Keratinocyte (primary cell): ENCODE data around the gene SORD.

Source experiments
- EZH2 ChIP-seq: IDR thresholded peaks from one replicate; pipeline ENCODE4 v1.6.1; 2012; ENCODE audit warnings: inconsistent platforms, mild to moderate bottlenecking, low read length, moderate library complexity
- TF ChIP-seq, protein P1 (sequence below), 3 experiments: IDR thresholded peaks in 1 of 3; conservative IDR thresholded peaks in 1 of 3; optimal IDR thresholded peaks in 1 of 3; 2 replicates in 2 of 3; 3 replicates in 1 of 3; pipeline versions ENCODE3 to v1.5.1; 2011; ENCODE audit warnings: low read length in 3 of 3, mild to moderate bottlenecking in 3 of 3, moderate library complexity in 2 of 3, control low read depth in 1 of 3, inconsistent platforms in 1 of 3; ENCODE audit not compliant: insufficient read depth in 2 of 3; ENCODE audit errors: extremely low read depth in 1 of 3

DNA sequence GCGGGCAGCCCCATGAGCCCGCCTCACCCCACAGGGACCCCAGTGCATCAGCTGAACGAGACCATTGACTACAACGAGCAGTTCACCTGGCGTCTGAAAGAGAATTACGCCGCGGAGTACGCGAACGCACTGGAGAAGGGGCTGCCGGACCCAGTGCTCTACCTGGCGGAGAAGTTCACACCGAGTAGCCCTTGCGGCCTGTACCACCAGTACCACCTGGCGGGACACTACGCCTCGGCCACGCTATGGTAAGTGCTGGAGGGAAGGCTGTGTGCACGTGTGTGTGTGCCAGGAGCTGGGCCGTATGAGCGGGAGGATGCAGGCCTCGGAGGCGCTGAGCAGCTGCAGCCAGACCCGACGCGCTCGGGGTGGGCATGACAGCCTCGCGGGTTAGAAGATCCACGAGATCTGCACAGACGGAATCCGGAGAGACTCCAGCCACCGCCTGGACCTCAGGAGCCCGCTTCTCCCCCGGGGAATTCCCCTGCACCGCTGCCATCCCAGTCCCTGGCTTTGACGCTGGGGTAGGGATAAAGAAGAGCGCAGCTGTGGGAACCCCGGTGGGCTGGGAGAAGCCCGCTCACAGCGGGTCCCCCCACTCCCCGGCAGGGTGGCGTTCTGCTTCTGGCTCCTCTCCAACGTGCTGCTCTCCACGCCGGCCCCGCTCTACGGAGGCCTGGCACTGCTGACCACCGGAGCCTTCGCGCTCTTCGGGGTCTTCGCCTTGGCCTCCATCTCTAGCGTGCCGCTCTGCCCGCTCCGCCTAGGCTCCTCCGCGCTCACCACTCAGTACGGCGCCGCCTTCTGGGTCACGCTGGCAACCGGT, 93.7 kb downstream of the SORD start:
- TF ChIP-seq, protein P1, sequence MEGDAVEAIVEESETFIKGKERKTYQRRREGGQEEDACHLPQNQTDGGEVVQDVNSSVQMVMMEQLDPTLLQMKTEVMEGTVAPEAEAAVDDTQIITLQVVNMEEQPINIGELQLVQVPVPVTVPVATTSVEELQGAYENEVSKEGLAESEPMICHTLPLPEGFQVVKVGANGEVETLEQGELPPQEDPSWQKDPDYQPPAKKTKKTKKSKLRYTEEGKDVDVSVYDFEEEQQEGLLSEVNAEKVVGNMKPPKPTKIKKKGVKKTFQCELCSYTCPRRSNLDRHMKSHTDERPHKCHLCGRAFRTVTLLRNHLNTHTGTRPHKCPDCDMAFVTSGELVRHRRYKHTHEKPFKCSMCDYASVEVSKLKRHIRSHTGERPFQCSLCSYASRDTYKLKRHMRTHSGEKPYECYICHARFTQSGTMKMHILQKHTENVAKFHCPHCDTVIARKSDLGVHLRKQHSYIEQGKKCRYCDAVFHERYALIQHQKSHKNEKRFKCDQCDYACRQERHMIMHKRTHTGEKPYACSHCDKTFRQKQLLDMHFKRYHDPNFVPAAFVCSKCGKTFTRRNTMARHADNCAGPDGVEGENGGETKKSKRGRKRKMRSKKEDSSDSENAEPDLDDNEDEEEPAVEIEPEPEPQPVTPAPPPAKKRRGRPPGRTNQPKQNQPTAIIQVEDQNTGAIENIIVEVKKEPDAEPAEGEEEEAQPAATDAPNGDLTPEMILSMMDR (optimal IDR thresholded peaks at IDR 0.05 in 1 of 3, IDR thresholded peaks at IDR 0.05 in 1 of 3, conservative IDR thresholded peaks at IDR 0.05 in 1 of 3; ENCODE audit: extremely low read depth in 1 of 3, insufficient read depth in 2 of 3, low read length in 3 of 3) = peak in 1 of 3 experiments; percentile 24
- peak; percentile 95 for TF ChIP-seq EZH2
